Colonic mucosa (tissue), 4 donors: Measurements from ENCODE around the gene TRIM14. TPM values are rescaled to one million over a fixed set of nuclear protein-coding genes. Genes with fewer than 3 reads are reported as not detected.

Experiments
- DNase-seq: peaks from one replicate; pipeline ENCODE4 v3.0.0-alpha.2; 2020
- H3K27ac ChIP-seq: fragments of 200-600 bp; one replicate; pipeline ENCODE4 v1.8.0; 2021
- H3K27me3 ChIP-seq: fragments of 200-600 bp; one replicate; pipeline ENCODE4 v1.8.0; 2021
- H3K36me3 ChIP-seq: fragments of 200-600 bp; one replicate; pipeline ENCODE4 v1.8.0; 2021
- H3K4me1 ChIP-seq: fragments of 200-600 bp; one replicate; pipeline ENCODE4 v1.8.0; 2021; ENCODE audit warnings: mild to moderate bottlenecking
- H3K4me3 ChIP-seq: fragments of 200-600 bp; one replicate; pipeline ENCODE4 v1.8.0; 2021
- H3K9ac ChIP-seq, 2 donors: one replicate each; pipeline ENCODE4 v1.7.0; 2013; ENCODE audit warnings: control low read depth in 2 of 2, low read depth in 2 of 2, low read length in 2 of 2
- H3K9me3 ChIP-seq: fragments of 200-600 bp; one replicate; pipeline ENCODE4 v1.8.0; 2021
- CTCF ChIP-seq: fragments of 200-600 bp; IDR thresholded peaks from one replicate; pipeline ENCODE4 v1.8.0; 2022; ENCODE audit warnings: antibody characterized with exemption, mild to moderate bottlenecking
- intact Hi-C: fragments of 100-400 bp; cut with DNase I; formaldehyde crosslinking; loops from one replicate; pipeline ENCODE4 v1.14.1; 2022
- total RNA-seq, 2 donors: library from RNA; stranded (reverse); fragmentation: NEBNext Ultra II Directional in 1 of 2; extraction: Animal tissue kit (Norgen Biotek cat#: 25700) in 1 of 2; gene quantifications; one replicate each; pipeline ENCODE4 v1.2.1, GENCODE V29; 2021
- donor health status: healthy.
- donor health status: DM: no; HTN: no; CAD: no.
- donor health status: DM: no; HTN: no; CAD: no.

Gene TRIM14
- total RNA-seq, 2 donors from 2014 or later, result 44.6 to 62.0 TPM

- Histone ChIP-seq H3K9ac (no peak overlapping the region), H3K4me3 (no peak overlapping the region), H3K4me1 (no peaks in the 10 kb centered on the region), H3K9me3 (no peaks in the 10 kb centered on the region), H3K27me3 (no peaks in the 10 kb centered on the region), H3K27ac (no peak overlapping the region), H3K36me3 (peaks cover 12% of the 10 kb centered on the region)
- intact Hi-C loops, result no loop called here
- DNase-seq, result no peak
- no peak for TF ChIP-seq CTCF
Observed at GRCh38 chr9:98066235-98066634, 52.8 kb downstream of the TRIM14 start.

- Histone ChIP-seq H3K9me3 (no peaks in the 10 kb centered on the region), H3K27ac (no peak overlapping the region), H3K9ac (no peak overlapping the region), H3K4me3 (no peak overlapping the region), H3K4me1 (no peaks in the 10 kb centered on the region), H3K27me3 (no peaks in the 10 kb centered on the region), H3K36me3 (peaks cover 18% of the 10 kb centered on the region)
- DNase-seq, result no peak
- TF ChIP-seq CTCF, result no peak
- intact Hi-C loops, result no loop called here
Observed at GRCh38 chr9:98064623-98065392, 54.2 kb downstream of the TRIM14 start.

GRCh38 chr9:98062161-98062560 is 56.9 kb downstream of the TRIM14 start:
- intact Hi-C loops, result no loop called here
- no peaks in the 10 kb centered on the region for H3K4me1 ChIP-seq
- peak overlapping the region; percentile 45 for H3K27ac ChIP-seq
- no peaks in the 10 kb centered on the region for H3K27me3 ChIP-seq
- no peak overlapping the region for H3K4me3 ChIP-seq
- H3K9ac ChIP-seq, result no peak overlapping the region
- H3K9me3 ChIP-seq, result no peaks in the 10 kb centered on the region
- DNase-seq, result no peak
- no peak for TF ChIP-seq CTCF
- H3K36me3 ChIP-seq, result peaks cover 18% of the 10 kb centered on the region

- Histone ChIP-seq H3K9me3 (no peaks in the 10 kb centered on the region), H3K27ac (peak overlapping the region; percentile 89), H3K9ac (peak overlapping the region; percentile 93 to 99), H3K27me3 (no peaks in the 10 kb centered on the region), H3K4me1 (no peaks in the 10 kb centered on the region), H3K4me3 (peak overlapping the region; percentile 68), H3K36me3 (peaks cover 10% of the 10 kb centered on the region)
- TF ChIP-seq CTCF, result no peak
- intact Hi-C loops, result no loop called here
- no peak for DNase-seq
Observed at GRCh38 chr9:98057138-98057799, 61.8 kb downstream of the TRIM14 start.

- Histone ChIP-seq H3K36me3 (peaks cover 6% of the 10 kb centered on the region), H3K4me1 (no peaks in the 10 kb centered on the region), H3K9me3 (no peaks in the 10 kb centered on the region), H3K9ac (peak within 1 kb of the TSS; percentile 93 to 99), H3K4me3 (peak within 1 kb of the TSS; percentile 68), H3K27ac (peak within 1 kb of the TSS; percentile 89), H3K27me3 (no peaks in the 10 kb centered on the region)
- no peak for TF ChIP-seq CTCF
- intact Hi-C loops, result no loop called here
- DNase-seq, result peak; percentile 96
Observed at GRCh38 chr9:98056269-98057137, 62.5 kb downstream of the TRIM14 start, which contains the start of gene NANS. Gene NANS (plus strand): TSS chr9:98056732. CDS start chr9:98056809, 77 bp downstream.
